ENCODE measurements around the gene NYNRIN. TPM values are rescaled to one million over a fixed set of nuclear protein-coding genes. Genes with fewer than 3 reads are reported as not detected.
A peak's percentile ranks its signal among the peaks of the same experiment; 100 is the strongest.

Gene NYNRIN
- total RNA-seq, 1 donor from 2014 or later: 12.6 TPM

DNA sequence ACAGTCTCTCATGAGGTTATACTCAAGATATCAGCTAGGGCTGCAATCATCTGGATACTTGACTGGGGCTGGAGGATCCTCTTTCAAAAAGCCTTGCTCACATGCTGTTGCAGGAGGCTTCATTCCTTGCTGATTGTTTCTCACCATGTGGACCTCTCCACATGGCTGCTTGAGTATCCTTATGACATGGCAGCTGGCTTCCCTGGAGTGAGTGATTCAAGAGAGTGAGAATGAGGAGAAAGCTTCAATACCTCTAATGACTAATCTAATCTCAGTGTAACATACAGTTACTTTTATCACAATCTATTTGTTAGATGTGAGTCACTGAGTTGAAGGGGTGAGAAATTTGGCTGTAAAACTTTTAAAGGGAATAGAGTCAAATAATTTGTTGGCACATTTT lies 58.2 kb downstream of the NYNRIN start:
- DNase-seq: no peak

DNA sequence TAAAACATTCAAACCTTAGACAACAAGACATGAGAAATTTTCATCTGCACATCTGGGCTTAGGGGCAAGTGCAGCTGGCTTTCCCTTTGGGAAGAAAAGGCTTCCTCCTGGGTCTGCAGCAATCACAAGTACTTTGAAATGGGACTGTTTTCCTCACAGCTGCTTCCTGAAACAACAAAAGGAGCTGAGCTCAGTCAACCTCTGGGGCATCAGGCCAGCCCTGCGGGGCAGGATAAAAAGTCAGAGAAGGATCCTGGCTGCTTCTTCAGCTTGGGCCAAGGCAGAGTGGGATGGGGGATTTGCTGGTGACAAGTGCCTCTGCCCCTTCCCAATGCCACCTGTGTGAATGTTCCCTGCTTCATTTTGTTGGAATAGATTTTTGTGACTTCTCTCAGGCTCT lies 59.9 kb downstream of the NYNRIN start:
- peak; percentile 84 for DNase-seq

DNA sequence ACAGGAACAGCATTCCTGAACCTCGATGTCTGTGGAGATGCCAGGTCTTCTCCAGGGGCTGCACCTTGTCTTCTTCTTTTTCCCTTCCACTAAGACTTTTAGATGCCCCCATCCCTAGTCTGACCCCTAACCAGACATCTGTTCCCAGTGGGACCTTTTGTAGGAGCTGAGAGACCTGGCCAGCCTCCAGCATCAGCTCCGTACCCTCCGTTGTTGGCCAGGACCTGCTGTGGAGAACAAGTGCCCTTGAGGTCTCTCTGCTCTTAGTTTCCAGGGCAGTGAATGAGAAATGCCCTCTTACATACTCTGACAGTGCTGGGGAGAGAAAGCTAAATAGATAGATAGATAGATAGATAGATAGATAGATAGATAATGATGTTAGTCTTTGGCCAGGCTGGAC lies 60.5 kb downstream of the NYNRIN start:
- no peak for DNase-seq

DNA sequence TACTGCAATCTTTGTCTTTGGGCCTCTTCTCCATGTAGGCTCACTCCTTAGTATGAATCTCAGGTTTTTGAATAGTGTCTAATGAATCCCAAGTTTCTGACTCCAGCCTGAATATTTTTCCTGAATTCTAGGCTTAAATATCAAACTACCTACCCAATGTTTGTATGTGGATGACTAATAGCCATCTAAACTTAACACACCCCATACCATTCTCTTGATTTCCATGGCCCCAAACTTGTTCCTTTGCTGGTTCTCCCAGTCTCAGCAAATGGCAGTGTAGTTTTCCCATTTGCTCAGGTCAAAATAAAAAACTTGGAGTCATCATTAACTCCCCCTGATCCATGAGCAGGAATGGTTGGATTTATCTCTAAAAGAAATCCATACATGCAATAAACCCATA lies 62.5 kb downstream of the NYNRIN start:
- no peak for DNase-seq

DNA sequence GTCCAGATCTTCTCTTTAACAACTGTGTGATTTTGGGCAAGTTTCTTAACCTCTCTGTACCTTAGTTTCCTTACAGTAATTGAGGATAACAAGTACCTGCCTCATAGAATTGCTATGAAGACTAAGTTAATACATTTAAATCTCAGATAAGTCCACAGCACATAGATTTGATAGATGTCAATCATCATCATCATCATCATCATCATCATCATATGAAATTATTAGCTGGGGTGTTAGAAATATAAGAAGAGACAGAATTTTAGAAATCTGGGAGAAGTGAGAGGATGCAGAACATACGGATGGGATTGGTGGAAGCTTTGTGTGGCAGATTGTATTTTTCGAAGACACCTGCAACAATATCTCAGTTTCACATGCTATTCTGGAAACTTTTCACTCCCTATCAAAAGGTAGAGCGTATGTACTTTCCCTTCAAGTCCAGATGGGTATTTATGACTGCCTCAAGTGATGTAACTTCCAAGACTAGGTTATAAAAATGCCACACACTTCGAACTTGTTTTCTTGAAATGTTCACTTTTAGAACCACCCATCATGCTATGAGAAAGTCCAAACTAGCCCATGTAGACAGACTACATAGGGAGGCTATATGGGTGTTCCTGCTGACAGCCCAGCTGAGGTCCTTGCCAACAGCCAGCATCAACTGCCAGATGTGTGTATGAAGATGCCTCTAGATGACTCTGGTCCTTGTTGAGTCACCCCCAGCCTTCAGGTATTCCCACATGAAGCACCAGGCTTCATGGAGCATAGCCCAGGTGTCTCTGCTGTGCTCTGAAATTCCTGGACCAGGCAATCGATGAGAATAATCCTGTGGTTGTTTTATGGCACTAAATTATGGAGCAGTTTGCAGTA lies 64.4 kb downstream of the NYNRIN start:
- DNase-seq: no peak

DNA sequence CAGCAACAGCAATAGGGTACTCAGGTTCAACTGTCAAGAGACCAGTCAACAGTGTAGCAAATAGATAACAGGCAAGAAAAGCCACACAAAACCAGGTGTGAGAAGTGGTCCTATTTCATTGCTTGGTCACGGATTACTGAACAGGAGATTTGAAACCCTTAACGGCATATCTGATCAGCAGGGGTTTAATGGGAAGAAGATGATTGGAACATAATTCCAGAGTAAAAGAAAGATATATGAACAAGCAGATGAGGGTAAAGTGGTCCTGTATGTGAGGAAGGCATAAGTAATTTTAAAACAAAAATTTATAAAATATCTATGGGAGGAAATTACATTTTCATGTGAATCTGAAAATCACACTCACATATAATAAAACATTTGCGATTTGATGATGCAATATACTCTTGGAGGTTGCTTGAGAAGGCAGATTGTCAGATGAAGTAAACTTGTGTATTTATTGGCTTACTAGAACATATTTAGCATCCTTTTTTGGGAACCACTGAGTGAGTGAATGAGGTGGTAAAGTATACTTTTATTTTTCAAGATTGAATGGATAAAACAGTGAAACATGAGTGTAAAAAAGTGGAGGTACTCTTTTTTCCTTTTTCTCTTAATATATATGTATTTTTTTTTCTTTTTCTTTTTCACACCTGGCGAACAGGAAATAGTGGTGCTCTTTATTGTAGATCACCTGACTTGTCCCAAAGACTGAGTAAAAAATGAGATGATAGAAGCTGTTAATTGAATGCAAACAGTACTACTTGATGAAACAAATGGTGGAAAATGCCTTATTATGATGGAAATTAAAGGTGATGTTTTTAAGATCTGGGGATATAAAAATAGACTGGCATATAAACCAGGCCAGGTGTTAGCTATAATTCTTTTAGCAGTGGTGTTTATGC lies 65.3 kb downstream of the NYNRIN start:
- DNase-seq: no peak

DNA sequence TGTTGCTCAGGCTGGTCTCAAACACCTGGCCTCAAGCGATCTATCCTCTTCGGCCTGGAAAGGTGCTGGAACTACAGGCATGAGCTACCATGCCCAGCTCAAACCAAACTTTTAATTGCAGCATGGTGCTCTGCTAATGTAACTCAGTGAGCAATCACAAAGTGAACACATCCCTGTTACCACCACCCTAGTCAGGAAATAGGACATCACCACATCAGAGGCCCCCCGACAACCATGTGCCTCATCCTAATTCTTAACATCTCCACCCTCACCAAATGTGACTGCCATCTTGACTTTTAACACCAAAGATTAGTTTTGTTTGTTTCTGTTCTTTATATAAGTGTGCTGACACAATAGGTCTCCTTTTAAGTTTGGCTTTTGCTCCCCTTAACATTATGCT lies 66.6 kb downstream of the NYNRIN start:
- no peak for DNase-seq

DNA sequence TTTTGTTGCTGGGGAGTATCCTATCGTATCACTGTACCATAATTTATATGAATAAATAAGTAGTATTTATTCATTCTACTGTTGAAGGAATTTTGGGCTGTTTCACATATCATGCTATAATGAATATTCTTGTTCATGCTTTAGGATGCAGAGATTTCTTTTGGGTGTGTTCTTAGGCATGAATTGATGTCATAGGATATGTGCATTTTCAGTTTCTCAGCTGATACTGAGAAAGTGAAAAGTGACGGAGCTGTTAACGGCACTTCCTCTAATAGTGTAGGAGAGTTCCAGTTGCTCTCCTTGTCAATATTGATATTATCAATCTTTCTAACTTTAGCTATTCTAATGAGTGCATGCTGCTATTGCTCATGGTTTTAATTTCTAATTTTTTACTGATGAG lies 67.0 kb downstream of the NYNRIN start:
- no peak for DNase-seq

Other genes with a start within 250 kb of the NYNRIN start
- gene IRF9, start 237.7 kb upstream of the NYNRIN start, total RNA-seq: 37.8 and 55.5 TPM in 2 replicates
- gene REC8, start 226.9 kb upstream of the NYNRIN start, total RNA-seq: 2.7 and 4.2 TPM in 2 replicates
- gene IPO4, start 210.2 kb upstream of the NYNRIN start, total RNA-seq: 28.8 and 60.6 TPM in 2 replicates
- 63.5 and 82.5 TPM in 2 replicates for gene TM9SF1, start 203.6 kb upstream of the NYNRIN start, total RNA-seq
- gene TSSK4, start 193.3 kb upstream of the NYNRIN start, total RNA-seq: not detected in 2 replicates
- 36.8 and 39.3 TPM in 2 replicates for gene CHMP4A, start 185.5 kb upstream of the NYNRIN start, total RNA-seq
- 5.9 and 23.7 TPM in 2 replicates for gene MDP1, start 182.9 kb upstream of the NYNRIN start, total RNA-seq
- 197 and 248 TPM in 2 replicates for gene NEDD8, start 166.6 kb upstream of the NYNRIN start, total RNA-seq
- 108 and 121 TPM in 2 replicates for gene GMPR2, start 166.1 kb upstream of the NYNRIN start, total RNA-seq
- 68.4 and 71.7 TPM in 2 replicates for gene TINF2, start 156.4 kb upstream of the NYNRIN start, total RNA-seq
- 0.17 and 0.51 TPM in 2 replicates for gene TGM1, start 135.8 kb upstream of the NYNRIN start, total RNA-seq
- 27.9 and 28.6 TPM in 2 replicates for gene RABGGTA, start 127.4 kb upstream of the NYNRIN start, total RNA-seq
- 10.6 and 16.7 TPM in 2 replicates for gene DHRS1, start 99.2 kb upstream of the NYNRIN start, total RNA-seq
- gene NOP9, start 99.2 kb upstream of the NYNRIN start, total RNA-seq: 30.1 and 33.5 TPM in 2 replicates
- 4.6 and 7.5 TPM in 2 replicates for gene CIDEB, start 91.0 kb upstream of the NYNRIN start, total RNA-seq
- gene LTB4R2, start 88.9 kb upstream of the NYNRIN start, total RNA-seq: 5.9 and 9.7 TPM in 2 replicates
- gene LTB4R, start 87.5 kb upstream of the NYNRIN start, total RNA-seq: 3.5 and 3.6 TPM in 2 replicates
- 68.4 and 138 TPM in 2 replicates for gene ADCY4, start 63.9 kb upstream of the NYNRIN start, total RNA-seq
- 4.7 and 5.8 TPM in 2 replicates for gene RIPK3, start 59.0 kb upstream of the NYNRIN start, total RNA-seq
- gene NFATC4, start 30.8 kb upstream of the NYNRIN start, total RNA-seq: 8.8 and 11.1 TPM in 2 replicates
- 0.84 and 1.0 TPM in 2 replicates for gene CBLN3, start 30.7 kb downstream of the NYNRIN start, total RNA-seq
- gene KHNYN, start 31.0 kb downstream of the NYNRIN start, total RNA-seq: 55.5 and 67.0 TPM in 2 replicates
- gene SDR39U1, start 43.8 kb downstream of the NYNRIN start, total RNA-seq: 9.3 and 79.1 TPM in 2 replicates
- gene CMA1, start 109.3 kb downstream of the NYNRIN start, total RNA-seq: not detected in 2 replicates
- not detected in 2 replicates for gene CTSG, start 177.2 kb downstream of the NYNRIN start, total RNA-seq
- not detected in 2 replicates for gene GZMH, start 210.7 kb downstream of the NYNRIN start, total RNA-seq
- gene GZMB, start 235.2 kb downstream of the NYNRIN start, total RNA-seq: not detected in 2 replicates